ENCODE measurements around the gene ILF2. TPM values are rescaled to one million over a fixed set of nuclear protein-coding genes. Genes with fewer than 3 reads are reported as not detected.
A peak's percentile ranks its signal among the peaks of the same experiment; 100 is the strongest.

The ILF2 gene
- total RNA-seq, 1 experiment from 2014 or later = 221 TPM

- POLR2A ChIA-PET = no interaction called here
- no peak for ATAC-seq
These were observed 40.2 kb upstream of the ILF2 start for GRCh38 chr1:153711026-153711425.

GRCh38 chr1:153705484-153705883 lies 34.7 kb upstream of the ILF2 start:
- POLR2A ChIA-PET = interaction anchor here (0.6 to 0.9 kb wide), 2 partner anchors 10 to 22 kb away, joined by 3 to 5 read pairs; partner anchors contain the start of gene INTS3
- no peak for ATAC-seq
- no peaks in the 10 kb centered on the region for H3K9me3 ChIP-seq (ENCODE audit: control insufficient read depth, insufficient read depth, low read depth, low read length)
- H3K27me3 ChIP-seq (ENCODE audit: control insufficient read depth, insufficient read depth, low read length) = no peaks in the 10 kb centered on the region
- TF ChIP-seq TCF7L2 (IDR thresholded peaks at IDR 0.05; ENCODE audit: low read depth, low read length) (no peak), POLR2AphosphoS5 (IDR thresholded peaks at IDR 0.05; ENCODE audit: low read depth, low read length) (no peak), SIN3A (IDR thresholded peaks at IDR 0.05; ENCODE audit: borderline replicate concordance, insufficient read depth, low read depth, low read length) (no peak), CTCF (IDR thresholded peaks at IDR 0.05) (no peak), REST (IDR thresholded peaks at IDR 0.05; ENCODE audit: insufficient read depth in 1 of 2, low read depth in 2 of 2, low read length in 1 of 2) (no peak)
- CTCF ChIA-PET = no interaction called here
- H3K4me3 ChIP-seq (ENCODE audit: low read depth in 2 of 2, low read length in 2 of 2) = no peak overlapping the region
- in situ Hi-C loops (cut with HindIII; ENCODE audit: low pct_unique_long_range_greater_than_20kb, low sequenced_read_pairs) (no loop called here), intact Hi-C loops (cut with micrococcal nuclease; ENCODE audit: unreplicated experiment) (no loop called here)
- H3K36me3 ChIP-seq (ENCODE audit: control insufficient read depth, insufficient read depth, low read length) = no peaks in the 10 kb centered on the region
- H3K4me1 ChIP-seq (ENCODE audit: control insufficient read depth, insufficient read depth, low read length) = peaks cover 4% of the 10 kb centered on the region; the same call in 1 of the 2 replicates
- H3K27ac ChIP-seq (ENCODE audit: low read length) = no peak overlapping the region
- DNase-seq (ENCODE audit: low read depth, low spot score) = no peak
- no TSS peak for BruUV-seq (replicated peaks)

More at GRCh38 chr1:153711026-153711425, 40.2 kb upstream of the ILF2 start:
- in situ Hi-C loops (cut with HindIII; ENCODE audit: low pct_unique_long_range_greater_than_20kb, low sequenced_read_pairs) (no loop called here), intact Hi-C loops (cut with micrococcal nuclease; ENCODE audit: unreplicated experiment) (no loop called here)
- Histone ChIP-seq H3K27ac (ENCODE audit: low read length) (no peak overlapping the region), H3K27me3 (ENCODE audit: control insufficient read depth, insufficient read depth, low read length) (no peaks in the 10 kb centered on the region), H3K4me1 (ENCODE audit: control insufficient read depth, insufficient read depth, low read length) (peaks cover 4% of the 10 kb centered on the region; the same call in 1 of the 2 replicates), H3K4me3 (ENCODE audit: low read depth in 2 of 2, low read length in 2 of 2) (peak overlapping the region in 1 of 2 experiments; percentile 24; a peak in 2 of 4 replicates), H3K36me3 (ENCODE audit: control insufficient read depth, insufficient read depth, low read length) (no peaks in the 10 kb centered on the region), H3K9me3 (ENCODE audit: control insufficient read depth, insufficient read depth, low read depth, low read length) (no peaks in the 10 kb centered on the region)
- DNase-seq (ENCODE audit: low read depth, low spot score) = no peak
- BruUV-seq (replicated peaks) = no TSS peak
- TF ChIP-seq CTCF (IDR thresholded peaks at IDR 0.05) (no peak), POLR2AphosphoS5 (IDR thresholded peaks at IDR 0.05; ENCODE audit: low read depth, low read length) (no peak), REST (IDR thresholded peaks at IDR 0.05; ENCODE audit: insufficient read depth in 1 of 2, low read depth in 2 of 2, low read length in 1 of 2) (no peak), TCF7L2 (IDR thresholded peaks at IDR 0.05; ENCODE audit: low read depth, low read length) (no peak), SIN3A (IDR thresholded peaks at IDR 0.05; ENCODE audit: borderline replicate concordance, insufficient read depth, low read depth, low read length) (no peak)
- CTCF ChIA-PET = no interaction called here

Data from Panc1 (cell line).